Colonic mucosa (tissue), 4 donors: ENCODE measurements around the gene TNIP1. TPM values are rescaled to one million over a fixed set of nuclear protein-coding genes. Genes with fewer than 3 reads are reported as not detected.
A peak's percentile ranks its signal among the peaks of the same experiment; 100 is the strongest.

ENCODE experiments used
- DNase-seq: peaks from one replicate; pipeline ENCODE4 v3.0.0-alpha.2; 2020
- H3K27ac ChIP-seq: fragments of 200-600 bp; one replicate; pipeline ENCODE4 v1.8.0; 2021
- H3K27me3 ChIP-seq: fragments of 200-600 bp; one replicate; pipeline ENCODE4 v1.8.0; 2021
- H3K36me3 ChIP-seq: fragments of 200-600 bp; one replicate; pipeline ENCODE4 v1.8.0; 2021
- H3K4me1 ChIP-seq: fragments of 200-600 bp; one replicate; pipeline ENCODE4 v1.8.0; 2021; ENCODE audit warnings: mild to moderate bottlenecking
- H3K4me3 ChIP-seq: fragments of 200-600 bp; one replicate; pipeline ENCODE4 v1.8.0; 2021
- H3K9ac ChIP-seq, 2 donors: one replicate each; pipeline ENCODE4 v1.7.0; 2013; ENCODE audit warnings: control low read depth in 2 of 2, low read depth in 2 of 2, low read length in 2 of 2
- H3K9me3 ChIP-seq: fragments of 200-600 bp; one replicate; pipeline ENCODE4 v1.8.0; 2021
- CTCF ChIP-seq: fragments of 200-600 bp; IDR thresholded peaks from one replicate; pipeline ENCODE4 v1.8.0; 2022; ENCODE audit warnings: antibody characterized with exemption, mild to moderate bottlenecking
- intact Hi-C: fragments of 100-400 bp; cut with DNase I; formaldehyde crosslinking; loops from one replicate; pipeline ENCODE4 v1.14.1; 2022
- total RNA-seq, 2 donors: library from RNA; stranded (reverse); fragmentation: NEBNext Ultra II Directional in 1 of 2; extraction: Animal tissue kit (Norgen Biotek cat#: 25700) in 1 of 2; gene quantifications; one replicate each; pipeline ENCODE4 v1.2.1, GENCODE V29; 2021
- donor health status: healthy.
- donor health status: DM: no; HTN: no; CAD: no.
- donor health status: DM: no; HTN: no; CAD: no.

Gene TNIP1
- total RNA-seq, 2 donors from 2014 or later: 153 to 220 TPM

- Histone ChIP-seq H3K9ac (peak overlapping the region in 1 of 2 donors; percentile 15), H3K4me1 (peaks cover 5% of the 10 kb centered on the region), H3K4me3 (no peak overlapping the region), H3K9me3 (no peaks in the 10 kb centered on the region), H3K27me3 (no peaks in the 10 kb centered on the region), H3K36me3 (no peaks in the 10 kb centered on the region), H3K27ac (no peak overlapping the region)
- DNase-seq: no peak
- intact Hi-C loops: no loop called here
- TF ChIP-seq CTCF: no peak
Measured at GRCh38 chr5:151108566-151108965, 27.7 kb upstream of the TNIP1 start.

- TF ChIP-seq CTCF: no peak
- Histone ChIP-seq H3K27ac (peak overlapping the region; percentile 72), H3K4me1 (peaks cover 5% of the 10 kb centered on the region), H3K9me3 (no peaks in the 10 kb centered on the region), H3K27me3 (no peaks in the 10 kb centered on the region), H3K4me3 (no peak overlapping the region), H3K36me3 (no peaks in the 10 kb centered on the region), H3K9ac (peak overlapping the region in 1 of 2 donors; percentile 15)
- intact Hi-C loops: no loop called here
- DNase-seq: peak; percentile 72
Measured at GRCh38 chr5:151107738-151108520, 27.1 kb upstream of the TNIP1 start.

- H3K27ac ChIP-seq: peak overlapping the region; percentile 72
- H3K36me3 ChIP-seq: no peaks in the 10 kb centered on the region
- H3K9me3 ChIP-seq: no peaks in the 10 kb centered on the region
- peaks cover 5% of the 10 kb centered on the region for H3K4me1 ChIP-seq
- intact Hi-C loops: no loop called here
- no peak for TF ChIP-seq CTCF
- peak overlapping the region in 1 of 2 donors; percentile 15 for H3K9ac ChIP-seq
- H3K27me3 ChIP-seq: no peaks in the 10 kb centered on the region
- no peak overlapping the region for H3K4me3 ChIP-seq
- DNase-seq: peak; percentile 84
Measured at GRCh38 chr5:151107084-151107483, 26.2 kb upstream of the TNIP1 start.

GRCh38 chr5:151106509-151106908 lies 25.7 kb upstream of the TNIP1 start:
- H3K4me3 ChIP-seq: no peak overlapping the region
- H3K9me3 ChIP-seq: no peaks in the 10 kb centered on the region
- intact Hi-C loops: no loop called here
- peak overlapping the region; percentile 72 for H3K27ac ChIP-seq
- H3K27me3 ChIP-seq: no peaks in the 10 kb centered on the region
- no peak for DNase-seq
- no peak for TF ChIP-seq CTCF
- H3K4me1 ChIP-seq: peaks cover 8% of the 10 kb centered on the region
- peak overlapping the region in 1 of 2 donors; percentile 15 for H3K9ac ChIP-seq
- H3K36me3 ChIP-seq: no peaks in the 10 kb centered on the region

GRCh38 chr5:151106043-151106442 lies 25.2 kb upstream of the TNIP1 start:
- intact Hi-C loops: no loop called here
- DNase-seq: no peak
- peak overlapping the region in 1 of 2 donors; percentile 39 for H3K9ac ChIP-seq
- no peak for TF ChIP-seq CTCF
- no peaks in the 10 kb centered on the region for H3K27me3 ChIP-seq
- H3K27ac ChIP-seq: peak overlapping the region; percentile 72
- H3K9me3 ChIP-seq: no peaks in the 10 kb centered on the region
- H3K4me1 ChIP-seq: peaks cover 13% of the 10 kb centered on the region
- H3K36me3 ChIP-seq: no peaks in the 10 kb centered on the region
- no peak overlapping the region for H3K4me3 ChIP-seq
